ENCODE results near the gene BCL2.

Gene BCL2

DNA sequence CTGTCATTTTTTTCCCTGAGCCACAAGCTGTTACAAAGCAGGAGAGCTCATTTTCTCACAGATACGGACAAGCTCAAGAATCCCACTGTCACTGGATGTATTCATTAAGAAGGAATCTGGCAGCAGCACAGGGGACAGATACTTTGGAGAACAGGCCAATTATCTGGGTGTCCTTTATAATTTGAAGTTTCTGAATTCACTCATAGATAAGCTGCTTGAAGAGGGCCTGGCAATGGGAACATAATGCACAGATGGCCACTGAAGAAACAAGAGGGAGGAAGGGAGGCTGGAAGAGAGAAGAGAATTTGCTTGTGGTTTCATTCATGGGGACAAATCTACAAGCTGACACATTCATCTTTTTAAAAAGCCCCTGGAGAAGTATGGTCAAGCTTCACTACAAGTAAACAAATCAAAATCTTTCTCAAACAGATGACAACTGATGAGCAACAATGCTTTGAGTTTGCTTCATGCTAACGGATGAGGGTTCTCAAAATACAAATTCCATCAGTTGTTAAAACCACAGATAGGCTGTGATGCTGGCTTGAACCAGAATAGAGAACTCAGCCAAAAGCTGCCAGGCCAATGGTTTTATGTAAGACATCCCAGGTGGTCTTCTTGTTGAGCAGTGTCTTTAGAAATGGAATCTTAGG, 11.9 kb downstream of the BCL2 start:
- no peak for DNase-seq

DNA sequence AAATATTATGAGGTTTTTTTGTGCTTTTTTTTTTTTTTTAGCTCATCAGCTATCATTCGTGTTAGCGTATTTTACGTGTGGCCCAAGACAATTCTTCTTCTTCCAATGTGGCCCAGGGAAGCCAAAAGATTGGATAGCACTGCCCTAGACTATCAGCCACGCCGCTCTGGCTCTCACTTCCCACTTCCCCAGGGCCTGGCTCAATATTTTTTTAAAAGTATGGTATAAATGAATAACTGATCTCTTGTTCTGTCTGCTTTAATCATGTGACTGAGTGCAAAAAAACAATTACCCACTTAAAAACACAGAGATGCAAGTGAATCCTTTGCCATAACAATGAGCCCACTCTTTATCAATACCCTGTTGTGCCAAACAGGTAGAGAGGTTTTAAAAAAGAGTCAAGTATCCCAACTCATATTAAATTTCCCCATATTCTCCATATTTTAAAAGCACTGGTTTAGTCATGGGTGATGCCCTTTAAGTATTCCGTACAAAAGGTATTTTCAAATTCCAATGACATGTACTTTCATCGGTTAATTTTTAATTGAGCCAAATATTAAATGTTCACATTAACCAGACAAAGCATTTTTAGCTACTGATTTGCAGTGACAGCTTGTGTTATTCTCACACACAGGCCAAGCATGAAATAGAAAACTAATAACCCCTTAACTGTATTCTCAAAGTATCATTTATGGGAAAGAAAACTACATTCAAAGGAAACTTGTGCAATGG, 12.6 kb downstream of the BCL2 start:
- DNase-seq, result no peak

DNA sequence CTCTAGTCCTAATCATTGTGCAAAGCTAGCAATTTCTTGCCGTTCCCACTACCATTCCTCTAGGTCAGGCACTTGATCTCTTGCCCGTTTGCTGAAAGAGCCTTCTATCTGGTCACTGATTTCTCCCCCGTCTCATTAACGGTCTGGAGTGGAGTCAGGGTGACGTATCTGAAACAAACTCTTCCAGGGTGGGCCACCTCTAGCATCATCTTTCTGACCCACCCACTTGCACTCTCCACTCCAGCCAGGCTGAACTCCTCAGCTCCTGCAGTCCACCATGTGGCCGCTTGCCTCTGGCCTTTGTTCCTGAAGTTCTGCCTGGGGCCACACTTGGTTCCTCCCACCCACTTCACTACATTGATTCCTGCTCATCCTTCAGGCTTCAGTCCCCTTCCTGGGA, 13.3 kb downstream of the BCL2 start:
- DNase-seq, result no peak

GRCh38 chr18:63303547-63303946, 16.0 kb downstream of the BCL2 start:
- no peak for DNase-seq

DNA sequence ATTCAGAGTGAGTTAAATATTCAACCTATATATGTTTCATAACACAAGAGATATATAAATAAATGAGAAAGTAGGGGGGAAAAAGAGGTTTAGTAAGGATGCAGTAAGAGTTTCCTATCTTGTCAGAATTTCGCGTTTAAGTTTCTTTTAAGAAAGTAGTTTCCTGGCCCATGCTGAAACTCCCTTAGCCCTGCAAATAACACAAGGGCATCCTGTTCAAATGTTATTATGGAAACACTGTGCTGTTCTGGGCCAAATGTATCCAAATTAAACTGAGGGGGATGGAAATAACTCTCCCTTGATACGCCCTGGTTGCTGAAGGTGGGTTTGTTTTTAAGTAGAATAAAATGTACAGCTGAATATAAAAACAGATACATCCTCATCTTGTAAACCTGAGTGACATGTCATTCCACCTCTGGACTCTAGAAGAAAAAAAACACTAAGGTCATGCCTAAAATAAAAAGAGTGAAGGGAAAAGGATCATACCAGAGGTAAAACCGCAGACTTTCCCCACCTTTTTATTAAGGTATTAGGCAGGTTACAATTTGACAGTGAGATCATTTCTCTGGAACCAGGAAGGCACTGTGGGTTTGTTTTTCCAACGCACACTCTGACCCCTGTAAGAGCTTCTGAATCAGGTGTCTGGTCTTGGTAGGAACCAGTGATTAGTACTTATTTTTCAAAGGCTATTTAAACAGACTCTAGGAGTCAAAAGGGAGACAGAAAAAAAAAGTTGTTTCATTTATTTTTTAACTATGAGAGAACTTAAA, 16.7 kb downstream of the BCL2 start:
- peak; percentile 30 for DNase-seq

DNA sequence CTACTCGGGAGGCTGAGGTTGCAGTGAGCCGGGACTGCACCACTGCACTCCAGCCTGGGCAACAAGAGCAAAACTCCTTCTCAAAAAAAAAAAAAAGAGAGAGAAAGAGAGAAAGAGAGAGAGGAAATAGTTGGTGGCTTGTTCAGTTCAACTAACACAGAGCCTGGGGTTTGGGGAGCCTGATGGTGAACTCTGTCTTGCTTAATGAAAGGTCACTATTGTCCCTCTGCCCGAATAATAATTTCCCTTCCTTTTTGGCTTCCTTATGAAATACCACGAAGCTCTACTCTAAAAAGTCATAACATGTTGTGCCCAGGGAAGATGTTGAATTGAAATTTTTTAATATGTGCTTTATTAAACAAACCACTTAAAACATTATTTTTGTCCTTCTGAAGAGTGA, 17.3 kb downstream of the BCL2 start:
- no peak for DNase-seq

GRCh38 chr18:63301434-63301833, 18.1 kb downstream of the BCL2 start:
- no peak for DNase-seq

GRCh38 chr18:63299837-63300745, 19.5 kb downstream of the BCL2 start:
- peak; percentile 63 for DNase-seq

GRCh38 chr18:63298400-63299365, 20.9 kb downstream of the BCL2 start:
- peak; percentile 45 for DNase-seq

DNA sequence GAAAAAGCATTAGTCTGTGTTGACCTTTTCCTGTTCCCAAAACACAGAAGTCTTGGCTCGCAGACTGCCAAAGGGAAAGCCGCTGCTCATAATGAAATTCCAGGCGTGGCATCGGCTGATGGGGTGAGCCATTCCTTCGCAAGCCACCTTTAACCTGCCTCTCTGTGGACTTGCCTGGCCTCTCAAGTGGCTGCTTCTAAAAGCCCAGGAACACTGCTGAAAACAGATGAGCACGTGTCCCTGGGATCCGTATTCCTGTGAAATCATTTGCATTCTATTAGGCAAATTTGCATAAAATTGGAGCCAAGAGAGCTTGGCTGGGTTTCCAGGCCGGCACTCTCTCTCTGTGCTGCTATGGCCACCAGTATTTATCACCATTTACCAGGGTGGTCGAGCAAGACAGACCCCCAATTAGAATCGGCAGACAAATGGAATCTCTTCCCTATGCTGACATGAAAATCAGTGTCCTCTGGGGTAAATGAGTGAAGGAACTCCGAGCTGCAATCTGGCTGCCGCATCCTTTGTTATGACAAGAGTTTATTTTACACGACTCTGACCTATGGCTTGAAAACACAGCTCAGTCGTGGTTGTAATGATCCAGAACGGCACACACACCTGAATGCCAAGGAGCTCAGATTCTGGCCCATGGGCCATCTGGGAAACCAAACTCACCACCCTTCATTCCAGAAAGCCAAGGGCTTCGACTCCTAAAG, 21.7 kb downstream of the BCL2 start:
- no peak for DNase-seq

DNA sequence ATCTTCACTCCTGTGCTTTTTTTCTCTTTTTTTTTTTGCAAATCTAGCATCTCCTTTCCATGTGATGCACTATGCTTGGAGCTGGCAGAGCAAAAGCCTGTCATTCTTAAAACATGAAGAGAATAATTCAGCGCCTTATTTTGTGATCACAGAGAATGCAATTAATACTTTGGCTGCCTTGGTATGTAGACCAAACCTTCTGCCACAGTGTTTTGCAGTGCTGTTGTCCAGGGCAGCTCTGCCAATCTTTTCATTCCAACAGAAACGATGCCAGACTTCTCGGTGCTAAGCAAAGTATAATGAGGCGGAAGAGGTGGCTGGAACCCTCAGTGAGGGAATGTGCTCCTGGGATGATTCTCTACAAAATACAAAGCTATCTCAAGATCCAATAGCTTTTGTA, 25.6 kb downstream of the BCL2 start:
- no peak for DNase-seq

DNA sequence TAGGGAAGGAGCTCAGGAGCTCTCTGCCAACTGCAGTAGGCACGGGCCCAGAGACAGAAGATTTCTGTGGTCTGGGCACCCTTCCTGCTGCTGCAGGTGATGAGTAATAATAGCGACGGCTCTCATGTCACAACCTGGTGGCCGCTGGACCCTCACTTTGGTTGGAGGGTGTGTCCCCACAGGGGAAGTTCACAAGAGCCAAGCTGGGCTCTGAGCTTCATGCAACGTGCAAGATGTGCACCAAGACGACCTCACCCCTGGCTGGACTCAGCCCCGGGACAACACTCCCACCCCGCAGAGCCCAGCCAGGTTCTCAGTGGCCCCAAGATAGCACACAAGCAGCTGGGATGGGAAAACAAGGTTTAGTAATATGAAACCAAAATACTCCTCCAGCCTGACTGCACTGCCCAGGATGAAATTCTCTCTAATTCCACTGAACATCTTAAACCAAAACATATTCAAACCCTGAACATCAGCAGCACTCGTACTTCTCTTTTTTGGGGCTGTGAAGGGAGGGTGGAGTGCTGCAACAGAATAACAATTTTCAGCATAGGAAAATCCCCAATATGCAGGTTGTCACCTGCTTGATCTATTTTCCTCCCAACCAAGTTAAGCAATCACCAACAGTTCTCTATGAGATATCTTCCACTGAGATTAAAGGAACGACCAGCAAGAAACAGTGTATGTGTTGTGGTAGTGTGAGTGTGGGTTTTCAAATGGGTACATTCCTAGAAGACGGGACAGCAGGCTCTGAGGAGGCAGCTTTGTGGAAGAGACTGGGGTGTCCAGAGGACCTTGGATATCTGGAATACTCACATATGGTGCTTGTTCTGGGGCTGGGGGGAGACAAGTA, 26.5 kb downstream of the BCL2 start:
- DNase-seq, result peak; percentile 48

- no peak for DNase-seq
These were observed 28.3 kb downstream of the BCL2 start for GRCh38 chr18:63291278-63291677.

GRCh38 chr18:63290821-63291200, 28.8 kb downstream of the BCL2 start:
- DNase-seq, result peak; percentile 50

- no peak for DNase-seq
These were observed 29.3 kb downstream of the BCL2 start for GRCh38 chr18:63290166-63290820.

DNA sequence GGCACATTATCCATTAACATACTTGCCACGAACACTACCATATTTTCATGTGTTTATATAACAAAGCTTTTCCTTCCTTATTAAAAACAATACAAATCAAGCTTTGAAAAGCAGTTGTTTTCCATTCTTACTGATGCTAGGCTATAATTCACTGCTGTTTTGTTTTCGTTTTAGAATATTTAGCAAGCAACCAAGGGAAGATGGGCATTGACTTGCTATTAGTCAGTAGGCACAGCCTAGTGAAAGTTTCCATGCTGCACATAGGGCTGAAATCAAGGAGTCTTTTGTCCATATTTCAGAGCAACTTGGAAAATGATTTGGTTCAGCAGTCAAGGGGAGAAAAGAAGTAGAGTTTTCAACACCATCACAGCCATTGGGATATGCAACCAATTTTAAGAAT, 31.3 kb downstream of the BCL2 start:
- DNase-seq, result no peak

DNA sequence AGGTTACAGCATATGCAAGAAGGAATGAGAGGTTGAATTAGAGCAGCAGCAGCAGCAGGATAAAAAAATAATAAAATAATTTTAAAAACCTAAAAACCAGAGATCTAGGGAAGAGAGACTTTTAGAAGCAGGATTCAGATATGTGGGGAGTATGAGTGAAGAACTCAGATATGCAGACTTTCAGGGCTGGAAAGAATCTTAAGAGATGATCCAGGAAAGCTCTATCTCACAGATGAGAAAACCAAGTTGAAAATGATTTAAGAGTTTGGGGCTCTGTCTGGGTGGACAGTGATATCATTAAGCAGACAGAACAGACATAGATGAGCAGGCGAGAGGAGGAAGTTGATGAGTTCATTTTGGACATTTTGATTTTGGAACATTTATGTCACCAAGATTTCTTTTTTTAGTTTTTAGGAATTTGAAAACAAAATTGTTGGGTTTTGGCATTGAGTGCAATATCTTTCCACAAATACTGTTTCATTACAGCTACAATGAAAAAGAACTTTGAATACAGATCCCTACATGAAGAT, 31.8 kb downstream of the BCL2 start:
- no peak for DNase-seq

GRCh38 chr18:63286926-63287325, 32.6 kb downstream of the BCL2 start:
- no peak for DNase-seq

All from stimulated activated CD4-positive, alpha-beta T cell treated with anti-CD3 and anti-CD28 coated beads, Interleukin-15, amount 100 ng/mL, for 24 hours (primary cell).